ENCODE results near the gene NDFIP2.
A peak's percentile ranks its signal among the peaks of the same experiment; 100 is the strongest.

The NDFIP2 gene

GRCh38 chr13:79531542-79532254 is 50.7 kb downstream of the NDFIP2 start:
- TF ChIP-seq, protein P1, sequence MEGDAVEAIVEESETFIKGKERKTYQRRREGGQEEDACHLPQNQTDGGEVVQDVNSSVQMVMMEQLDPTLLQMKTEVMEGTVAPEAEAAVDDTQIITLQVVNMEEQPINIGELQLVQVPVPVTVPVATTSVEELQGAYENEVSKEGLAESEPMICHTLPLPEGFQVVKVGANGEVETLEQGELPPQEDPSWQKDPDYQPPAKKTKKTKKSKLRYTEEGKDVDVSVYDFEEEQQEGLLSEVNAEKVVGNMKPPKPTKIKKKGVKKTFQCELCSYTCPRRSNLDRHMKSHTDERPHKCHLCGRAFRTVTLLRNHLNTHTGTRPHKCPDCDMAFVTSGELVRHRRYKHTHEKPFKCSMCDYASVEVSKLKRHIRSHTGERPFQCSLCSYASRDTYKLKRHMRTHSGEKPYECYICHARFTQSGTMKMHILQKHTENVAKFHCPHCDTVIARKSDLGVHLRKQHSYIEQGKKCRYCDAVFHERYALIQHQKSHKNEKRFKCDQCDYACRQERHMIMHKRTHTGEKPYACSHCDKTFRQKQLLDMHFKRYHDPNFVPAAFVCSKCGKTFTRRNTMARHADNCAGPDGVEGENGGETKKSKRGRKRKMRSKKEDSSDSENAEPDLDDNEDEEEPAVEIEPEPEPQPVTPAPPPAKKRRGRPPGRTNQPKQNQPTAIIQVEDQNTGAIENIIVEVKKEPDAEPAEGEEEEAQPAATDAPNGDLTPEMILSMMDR (IDR thresholded peaks at IDR 0.05; ENCODE audit: low read depth, low read length): no peak
- no peak overlapping the region for H3K4me3 ChIP-seq (ENCODE audit: low read depth, low read length)

DNA sequence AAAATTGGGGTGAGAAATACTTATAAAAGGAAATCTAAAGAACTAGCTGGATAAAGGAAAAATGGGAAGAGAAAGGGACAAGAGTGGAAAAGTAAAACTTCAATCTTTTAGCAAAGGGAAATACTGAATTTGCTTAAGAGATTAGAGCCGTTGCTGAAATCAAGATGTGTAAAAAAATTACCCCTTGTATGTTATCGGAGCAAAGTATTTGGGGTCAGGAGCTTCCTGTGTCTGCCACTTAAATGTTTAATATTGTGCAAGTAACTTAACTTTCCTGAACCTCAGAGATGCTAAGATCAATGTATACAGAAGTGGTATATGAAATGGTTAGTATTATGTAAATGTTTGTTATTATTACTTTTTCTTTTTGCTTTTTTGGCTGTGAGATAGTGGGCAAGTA is 51.6 kb downstream of the NDFIP2 start:
- H3K4me3 ChIP-seq (ENCODE audit: low read depth, low read length): no peak overlapping the region
- TF ChIP-seq, protein P1 (IDR thresholded peaks at IDR 0.05; ENCODE audit: low read depth, low read length): no peak

DNA sequence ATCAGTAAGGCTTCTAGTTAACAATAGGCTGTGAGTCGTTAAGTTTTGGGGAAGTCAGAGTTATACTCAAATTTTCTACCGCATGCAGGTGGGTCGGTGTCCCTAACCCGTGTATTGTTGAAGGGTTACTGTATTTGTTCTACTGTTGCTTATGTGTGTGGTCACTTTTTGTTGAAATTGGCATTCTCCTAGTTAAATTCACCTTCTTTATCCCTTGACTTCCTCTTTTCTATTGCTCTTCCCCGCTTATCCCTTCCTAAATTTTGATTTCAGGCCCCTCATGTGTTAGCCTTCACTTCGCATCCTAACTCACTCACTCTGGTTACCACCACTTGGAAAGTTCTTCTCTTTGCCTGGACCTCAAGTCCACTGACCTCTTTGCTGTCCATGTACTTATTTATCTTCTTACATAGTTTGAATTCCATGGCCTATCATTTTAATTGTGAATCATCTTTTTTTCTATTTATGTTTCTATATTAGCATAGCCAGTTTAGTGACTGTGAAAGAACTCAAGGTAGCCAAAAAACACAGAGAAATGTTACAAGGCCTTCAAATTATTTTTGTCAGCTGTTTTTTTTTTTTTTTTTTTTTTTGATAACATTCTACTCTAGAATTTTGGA is 52.9 kb downstream of the NDFIP2 start:
- TF ChIP-seq, protein P1 (IDR thresholded peaks at IDR 0.05; ENCODE audit: low read depth, low read length): no peak
- H3K4me3 ChIP-seq (ENCODE audit: low read depth, low read length): no peak overlapping the region

DNA sequence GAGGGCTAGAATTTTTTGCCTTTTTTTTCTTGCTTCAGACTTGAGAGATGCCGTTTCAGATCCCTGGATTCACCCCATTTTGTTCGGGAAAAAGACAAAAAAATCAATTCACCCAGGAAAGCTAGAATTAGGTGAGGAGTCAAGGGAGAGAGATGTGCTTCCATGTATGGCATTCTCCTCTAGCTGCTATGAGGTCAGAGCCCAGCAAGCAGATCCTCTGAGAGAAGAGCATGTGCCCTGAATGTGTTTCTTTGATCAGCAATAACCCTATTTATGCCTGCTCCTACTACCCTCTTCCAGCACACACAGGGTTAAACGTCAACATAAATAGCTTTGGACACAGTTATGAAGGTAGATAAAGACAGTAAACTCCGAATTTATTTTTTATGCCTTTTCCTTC is 53.6 kb downstream of the NDFIP2 start:
- TF ChIP-seq, protein P1 (IDR thresholded peaks at IDR 0.05; ENCODE audit: low read depth, low read length): no peak
- H3K4me3 ChIP-seq (ENCODE audit: low read depth, low read length): no peak overlapping the region

DNA sequence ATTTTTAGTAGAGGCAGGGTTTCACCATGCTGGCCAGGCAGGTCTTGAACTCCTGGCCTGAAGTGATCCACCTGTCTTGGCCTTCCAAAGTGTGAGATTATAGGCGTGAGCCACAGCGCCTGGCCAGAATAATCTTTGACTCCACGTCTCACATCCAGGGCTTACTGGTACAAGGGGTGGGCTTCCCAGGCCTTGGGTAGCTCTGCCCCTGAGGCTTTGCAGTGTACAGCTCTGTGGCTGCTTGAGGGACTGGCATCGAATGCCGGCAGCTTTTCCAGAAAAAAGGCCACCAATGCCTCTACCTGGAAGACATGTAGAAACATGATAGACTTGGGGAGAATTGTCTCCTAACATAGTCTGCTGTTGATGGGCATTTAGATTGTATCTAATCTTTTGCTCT is 57.8 kb downstream of the NDFIP2 start:
- no peak overlapping the region for H3K4me3 ChIP-seq (ENCODE audit: low read depth, low read length)
- TF ChIP-seq, protein P1 (IDR thresholded peaks at IDR 0.05; ENCODE audit: low read depth, low read length): no peak

GRCh38 chr13:79540504-79540903 is 59.5 kb downstream of the NDFIP2 start:
- no peak overlapping the region for H3K4me3 ChIP-seq (ENCODE audit: low read depth, low read length)
- TF ChIP-seq, protein P1 (IDR thresholded peaks at IDR 0.05; ENCODE audit: low read depth, low read length): no peak

GRCh38 chr13:79541426-79542049 is 60.6 kb downstream of the NDFIP2 start:
- TF ChIP-seq, protein P1 (IDR thresholded peaks at IDR 0.05; ENCODE audit: low read depth, low read length): peak; percentile 34; the same call in 1 of the 2 replicates
- H3K4me3 ChIP-seq (ENCODE audit: low read depth, low read length): no peak overlapping the region
